Measurements from ENCODE around the gene HS1BP3. TPM values are rescaled to one million over a fixed set of nuclear protein-coding genes. Genes with fewer than 3 reads are reported as not detected.
A peak's percentile ranks its signal among the peaks of the same experiment; 100 is the strongest.

HS1BP3 gene
- total RNA-seq, 1 donor from 2014 or later: 14.4 TPM

GRCh38 chr2:20661421-20662307 is 10.8 kb upstream of the HS1BP3 start:
- TF ChIP-seq CTCF (conservative IDR thresholded peaks at IDR 0.05; ENCODE audit: low read depth, low read length): peak; percentile 96
- H3K4me3 ChIP-seq (ENCODE audit: low read depth, low read length): no peak overlapping the region
- DNase-seq (ENCODE audit: low read depth): no peak

- DNase-seq (ENCODE audit: low read depth): no peak
- TF ChIP-seq CTCF (conservative IDR thresholded peaks at IDR 0.05; ENCODE audit: low read depth, low read length): no peak
- no peak overlapping the region for H3K4me3 ChIP-seq (ENCODE audit: low read depth, low read length)
Measured at GRCh38 chr2:20660506-20661420, 9.9 kb upstream of the HS1BP3 start.

- no peak for DNase-seq (ENCODE audit: low read depth)
- no peak for TF ChIP-seq CTCF (conservative IDR thresholded peaks at IDR 0.05; ENCODE audit: low read depth, low read length)
- H3K4me3 ChIP-seq (ENCODE audit: low read depth, low read length): no peak overlapping the region
Measured at GRCh38 chr2:20657522-20658235, 6.8 kb upstream of the HS1BP3 start.

GRCh38 chr2:20656561-20656960 is 5.7 kb upstream of the HS1BP3 start:
- H3K4me3 ChIP-seq (ENCODE audit: low read depth, low read length): no peak overlapping the region
- TF ChIP-seq CTCF (conservative IDR thresholded peaks at IDR 0.05; ENCODE audit: low read depth, low read length): no peak
- DNase-seq (ENCODE audit: low read depth): no peak

GRCh38 chr2:20654535-20654813 is 3.6 kb upstream of the HS1BP3 start:
- TF ChIP-seq CTCF (conservative IDR thresholded peaks at IDR 0.05; ENCODE audit: low read depth, low read length): no peak
- DNase-seq (ENCODE audit: low read depth): no peak
- H3K4me3 ChIP-seq (ENCODE audit: low read depth, low read length): no peak overlapping the region

GRCh38 chr2:20653695-20654534 is 3.0 kb upstream of the HS1BP3 start:
- peak; percentile 10 for TF ChIP-seq CTCF (conservative IDR thresholded peaks at IDR 0.05; ENCODE audit: low read depth, low read length)
- DNase-seq (ENCODE audit: low read depth): no peak
- H3K4me3 ChIP-seq (ENCODE audit: low read depth, low read length): no peak overlapping the region
